Measurements from ENCODE around the gene HS6ST3.

- TF ChIP-seq YY1 (IDR thresholded peaks at IDR 0.05; ENCODE audit: low read depth), result no peak
- TF ChIP-seq TCF12 (IDR thresholded peaks at IDR 0.05; ENCODE audit: low read depth), result no peak
- no peak for TF ChIP-seq NFIC (IDR thresholded peaks at IDR 0.05)
- no peak for TF ChIP-seq EP300 (IDR thresholded peaks at IDR 0.05; ENCODE audit: borderline replicate concordance)
- TF ChIP-seq, protein P1, sequence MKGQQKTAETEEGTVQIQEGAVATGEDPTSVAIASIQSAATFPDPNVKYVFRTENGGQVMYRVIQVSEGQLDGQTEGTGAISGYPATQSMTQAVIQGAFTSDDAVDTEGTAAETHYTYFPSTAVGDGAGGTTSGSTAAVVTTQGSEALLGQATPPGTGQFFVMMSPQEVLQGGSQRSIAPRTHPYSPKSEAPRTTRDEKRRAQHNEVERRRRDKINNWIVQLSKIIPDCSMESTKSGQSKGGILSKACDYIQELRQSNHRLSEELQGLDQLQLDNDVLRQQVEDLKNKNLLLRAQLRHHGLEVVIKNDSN (IDR thresholded peaks at IDR 0.05), result no peak
- TF ChIP-seq, protein P2, sequence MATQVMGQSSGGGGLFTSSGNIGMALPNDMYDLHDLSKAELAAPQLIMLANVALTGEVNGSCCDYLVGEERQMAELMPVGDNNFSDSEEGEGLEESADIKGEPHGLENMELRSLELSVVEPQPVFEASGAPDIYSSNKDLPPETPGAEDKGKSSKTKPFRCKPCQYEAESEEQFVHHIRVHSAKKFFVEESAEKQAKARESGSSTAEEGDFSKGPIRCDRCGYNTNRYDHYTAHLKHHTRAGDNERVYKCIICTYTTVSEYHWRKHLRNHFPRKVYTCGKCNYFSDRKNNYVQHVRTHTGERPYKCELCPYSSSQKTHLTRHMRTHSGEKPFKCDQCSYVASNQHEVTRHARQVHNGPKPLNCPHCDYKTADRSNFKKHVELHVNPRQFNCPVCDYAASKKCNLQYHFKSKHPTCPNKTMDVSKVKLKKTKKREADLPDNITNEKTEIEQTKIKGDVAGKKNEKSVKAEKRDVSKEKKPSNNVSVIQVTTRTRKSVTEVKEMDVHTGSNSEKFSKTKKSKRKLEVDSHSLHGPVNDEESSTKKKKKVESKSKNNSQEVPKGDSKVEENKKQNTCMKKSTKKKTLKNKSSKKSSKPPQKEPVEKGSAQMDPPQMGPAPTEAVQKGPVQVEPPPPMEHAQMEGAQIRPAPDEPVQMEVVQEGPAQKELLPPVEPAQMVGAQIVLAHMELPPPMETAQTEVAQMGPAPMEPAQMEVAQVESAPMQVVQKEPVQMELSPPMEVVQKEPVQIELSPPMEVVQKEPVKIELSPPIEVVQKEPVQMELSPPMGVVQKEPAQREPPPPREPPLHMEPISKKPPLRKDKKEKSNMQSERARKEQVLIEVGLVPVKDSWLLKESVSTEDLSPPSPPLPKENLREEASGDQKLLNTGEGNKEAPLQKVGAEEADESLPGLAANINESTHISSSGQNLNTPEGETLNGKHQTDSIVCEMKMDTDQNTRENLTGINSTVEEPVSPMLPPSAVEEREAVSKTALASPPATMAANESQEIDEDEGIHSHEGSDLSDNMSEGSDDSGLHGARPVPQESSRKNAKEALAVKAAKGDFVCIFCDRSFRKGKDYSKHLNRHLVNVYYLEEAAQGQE (IDR thresholded peaks at IDR 0.05; ENCODE audit: low read depth), result no peak
- TF ChIP-seq RAD21 (IDR thresholded peaks at IDR 0.05; ENCODE audit: low read depth), result no peak
- no peak for TF ChIP-seq TEAD4 (IDR thresholded peaks at IDR 0.05)
- no peak for TF ChIP-seq FOXM1 (IDR thresholded peaks at IDR 0.05; ENCODE audit: borderline replicate concordance, low read depth)
- TF ChIP-seq CEBPB (IDR thresholded peaks at IDR 0.05), result no peak
- no peak for TF ChIP-seq TAF1 (IDR thresholded peaks at IDR 0.05; ENCODE audit: low read depth)
Observed at GRCh38 chr13:96781141-96781540, 691.2 kb downstream of the HS6ST3 start.
